ENCODE data around the gene PRKAG2. TPM values are rescaled to one million over a fixed set of nuclear protein-coding genes. Genes with fewer than 3 reads are reported as not detected.

PRKAG2 gene
- total RNA-seq, 2 experiments from 2014 or later: 16.9 to 18.7 TPM

- CTCF ChIA-PET: no interaction called here
- intact Hi-C loops (cut with micrococcal nuclease): no loop called here
These were observed 21.2 kb upstream of the PRKAG2 start for GRCh38 chr7:151897951-151898686.

GRCh38 chr7:151897161-151897731 lies 20.3 kb upstream of the PRKAG2 start:
- no peaks in the 10 kb centered on the region for H3K4me1 Mint-ChIP-seq (ENCODE audit: low read depth)
- no peak for DNase-seq
- H3K36me3 Mint-ChIP-seq (ENCODE audit: low read depth): no peaks in the 10 kb centered on the region
- peaks cover 4% of the 10 kb centered on the region for H3K27me3 Mint-ChIP-seq (ENCODE audit: low read depth)
- H3K27ac Mint-ChIP-seq: no peak overlapping the region
- intact Hi-C loops (cut with micrococcal nuclease): no loop called here
- CTCF ChIA-PET: interaction anchor here (0.5 kb wide), 1 partner anchor 290 kb away, joined by 5 read pairs; no protein-coding TSS in a partner anchor
- H3K9me3 Mint-ChIP-seq: no peaks in the 10 kb centered on the region
- H3K4me3 Mint-ChIP-seq: no peak overlapping the region

More at GRCh38 chr7:151897951-151898686, 21.2 kb upstream of the PRKAG2 start:
- H3K9me3 Mint-ChIP-seq: no peaks in the 10 kb centered on the region
- no peak overlapping the region for H3K27ac Mint-ChIP-seq
- H3K27me3 Mint-ChIP-seq (ENCODE audit: low read depth): peaks cover 4% of the 10 kb centered on the region
- no peaks in the 10 kb centered on the region for H3K36me3 Mint-ChIP-seq (ENCODE audit: low read depth)
- no peak overlapping the region for H3K4me3 Mint-ChIP-seq
- H3K4me1 Mint-ChIP-seq (ENCODE audit: low read depth): no peaks in the 10 kb centered on the region
- no peak for DNase-seq

- Mint-ChIP-seq H3K4me3 (no peak overlapping the region), H3K4me1 (ENCODE audit: low read depth) (no peaks in the 10 kb centered on the region), H3K27ac (no peak overlapping the region), H3K9me3 (no peaks in the 10 kb centered on the region), H3K27me3 (ENCODE audit: low read depth) (peaks cover 4% of the 10 kb centered on the region), H3K36me3 (ENCODE audit: low read depth) (no peaks in the 10 kb centered on the region)
- DNase-seq: no peak
- CTCF ChIA-PET: no interaction called here
- intact Hi-C loops (cut with micrococcal nuclease): no loop called here
These were observed 19.6 kb upstream of the PRKAG2 start for GRCh38 chr7:151896486-151896885.

DNA sequence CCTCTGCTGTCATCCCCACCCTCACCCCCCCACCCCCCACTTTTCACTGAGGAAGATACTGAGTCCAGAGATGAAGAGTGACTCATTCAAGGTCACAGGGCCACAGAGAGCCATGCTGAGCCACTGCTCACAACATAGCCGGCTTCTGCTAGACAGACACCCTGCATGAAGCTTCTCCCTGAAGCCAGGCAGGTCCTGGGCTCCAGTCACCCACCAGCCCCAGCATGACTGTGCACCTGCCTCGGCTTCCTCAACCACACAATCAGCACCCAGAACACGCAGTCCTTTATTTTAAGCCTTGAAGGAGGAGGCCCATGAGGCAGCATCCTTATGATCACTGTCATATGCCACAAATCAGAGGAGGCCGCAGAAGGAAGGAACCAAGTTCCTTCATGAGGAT lies 19.2 kb upstream of the PRKAG2 start:
- DNase-seq: no peak
- H3K27ac Mint-ChIP-seq: no peak overlapping the region
- CTCF ChIA-PET: no interaction called here
- H3K27me3 Mint-ChIP-seq (ENCODE audit: low read depth): peaks cover 4% of the 10 kb centered on the region
- intact Hi-C loops (cut with micrococcal nuclease): no loop called here
- H3K4me1 Mint-ChIP-seq (ENCODE audit: low read depth): no peaks in the 10 kb centered on the region
- no peaks in the 10 kb centered on the region for H3K9me3 Mint-ChIP-seq
- no peak overlapping the region for H3K4me3 Mint-ChIP-seq
- H3K36me3 Mint-ChIP-seq (ENCODE audit: low read depth): no peaks in the 10 kb centered on the region

DNA sequence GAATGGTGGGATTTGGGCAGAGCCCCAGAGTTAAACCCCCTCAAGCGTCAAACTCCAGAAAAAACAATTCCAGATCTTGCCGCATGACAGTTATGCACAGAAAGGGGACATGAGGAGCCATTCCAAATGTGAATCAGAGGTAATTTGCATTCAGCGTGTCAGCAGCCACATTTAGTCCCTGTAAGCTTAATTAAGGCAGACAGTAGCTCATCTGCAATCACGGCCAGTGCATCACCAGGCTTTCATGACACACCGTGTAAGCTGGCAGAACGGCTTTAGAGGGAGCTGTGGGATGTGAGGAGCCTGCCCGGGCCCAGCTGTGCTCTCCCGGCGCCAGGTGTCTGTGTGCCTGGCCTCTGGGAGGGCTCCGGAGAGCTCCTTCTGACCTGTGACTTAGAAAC lies 18.7 kb upstream of the PRKAG2 start:
- intact Hi-C loops (cut with micrococcal nuclease): no loop called here
- peaks cover 5% of the 10 kb centered on the region for H3K27me3 Mint-ChIP-seq (ENCODE audit: low read depth)
- DNase-seq: no peak

DNA sequence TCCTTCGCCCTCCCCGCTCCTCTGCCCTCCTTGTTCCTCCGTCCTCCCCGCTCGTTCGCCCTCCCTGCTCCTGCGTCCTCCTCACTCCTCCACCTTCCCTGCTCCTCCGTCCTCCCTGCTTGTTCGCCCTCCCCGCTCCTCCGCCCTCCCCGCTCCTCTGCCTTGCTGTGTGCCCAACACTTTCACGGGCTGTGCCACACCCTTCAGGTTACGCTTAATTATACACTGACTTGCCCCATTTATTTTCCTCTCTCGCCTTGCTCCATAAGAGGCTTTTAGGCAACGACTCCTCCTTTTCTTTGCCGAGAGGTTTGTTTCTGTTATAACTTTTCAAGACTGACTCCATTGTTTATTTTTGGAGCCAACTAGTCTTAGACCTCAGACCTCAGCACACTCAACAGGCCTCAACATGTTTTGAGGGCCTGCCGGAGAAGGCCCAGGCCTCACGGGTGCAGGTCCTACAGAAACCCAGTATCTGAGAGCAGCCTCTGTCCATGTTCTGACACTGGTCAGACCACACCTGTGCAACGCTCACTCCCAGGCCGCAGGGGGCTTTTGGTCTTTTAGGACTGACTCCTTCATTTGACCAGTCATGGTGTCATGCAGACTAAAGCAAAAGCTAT lies 18.2 kb upstream of the PRKAG2 start:
- H3K9me3 Mint-ChIP-seq: no peaks in the 10 kb centered on the region
- no peaks in the 10 kb centered on the region for H3K4me1 Mint-ChIP-seq (ENCODE audit: low read depth)
- H3K36me3 Mint-ChIP-seq (ENCODE audit: low read depth): no peaks in the 10 kb centered on the region
- intact Hi-C loops (cut with micrococcal nuclease): no loop called here
- H3K4me3 Mint-ChIP-seq: no peak overlapping the region
- peaks cover 7% of the 10 kb centered on the region for H3K27me3 Mint-ChIP-seq (ENCODE audit: low read depth)
- no peak overlapping the region for H3K27ac Mint-ChIP-seq
- DNase-seq: no peak
- CTCF ChIA-PET: no interaction called here

More for the DNA sequence above, 18.7 kb upstream of the PRKAG2 start:
- no peaks in the 10 kb centered on the region for H3K4me1 Mint-ChIP-seq (ENCODE audit: low read depth)
- H3K36me3 Mint-ChIP-seq (ENCODE audit: low read depth): no peaks in the 10 kb centered on the region
- H3K4me3 Mint-ChIP-seq: no peak overlapping the region
- CTCF ChIA-PET: no interaction called here
- H3K27ac Mint-ChIP-seq: no peak overlapping the region
- H3K9me3 Mint-ChIP-seq: no peaks in the 10 kb centered on the region

GRCh38 chr7:151894111-151895007 lies 17.4 kb upstream of the PRKAG2 start:
- no peak for DNase-seq
- Mint-ChIP-seq H3K36me3 (ENCODE audit: low read depth) (no peaks in the 10 kb centered on the region), H3K4me3 (no peak overlapping the region), H3K27ac (no peak overlapping the region), H3K27me3 (ENCODE audit: low read depth) (peaks cover 4% of the 10 kb centered on the region), H3K4me1 (ENCODE audit: low read depth) (no peaks in the 10 kb centered on the region), H3K9me3 (no peaks in the 10 kb centered on the region)
- intact Hi-C loops (cut with micrococcal nuclease): no loop called here
- CTCF ChIA-PET: interaction anchor here (2.3 kb wide), 1 partner anchor 112 kb away, joined by 6 read pairs; no protein-coding TSS in a partner anchor

GRCh38 chr7:151893405-151893923 lies 16.5 kb upstream of the PRKAG2 start:
- Mint-ChIP-seq H3K4me1 (ENCODE audit: low read depth) (no peaks in the 10 kb centered on the region), H3K27me3 (ENCODE audit: low read depth) (peaks cover 3% of the 10 kb centered on the region), H3K4me3 (no peak overlapping the region), H3K27ac (no peak overlapping the region), H3K36me3 (ENCODE audit: low read depth) (no peaks in the 10 kb centered on the region), H3K9me3 (no peaks in the 10 kb centered on the region)
- CTCF ChIA-PET: interaction anchor here (2.3 kb wide), 1 partner anchor 111 kb away, joined by 6 read pairs; no protein-coding TSS in a partner anchor
- DNase-seq: no peak
- intact Hi-C loops (cut with micrococcal nuclease): no loop called here

GRCh38 chr7:151891753-151892152 lies 14.8 kb upstream of the PRKAG2 start:
- CTCF ChIA-PET: no interaction called here
- Mint-ChIP-seq H3K36me3 (ENCODE audit: low read depth) (no peaks in the 10 kb centered on the region), H3K4me1 (ENCODE audit: low read depth) (no peaks in the 10 kb centered on the region), H3K4me3 (no peak overlapping the region), H3K27ac (no peak overlapping the region), H3K27me3 (ENCODE audit: low read depth) (peaks cover 7% of the 10 kb centered on the region), H3K9me3 (no peaks in the 10 kb centered on the region)
- no peak for DNase-seq
- intact Hi-C loops (cut with micrococcal nuclease): no loop called here

- no peak for DNase-seq
- Mint-ChIP-seq H3K4me3 (no peak overlapping the region), H3K4me1 (ENCODE audit: low read depth) (no peaks in the 10 kb centered on the region), H3K27ac (no peak overlapping the region), H3K36me3 (ENCODE audit: low read depth) (no peaks in the 10 kb centered on the region), H3K9me3 (no peaks in the 10 kb centered on the region), H3K27me3 (ENCODE audit: low read depth) (peaks cover 9% of the 10 kb centered on the region)
- CTCF ChIA-PET: no interaction called here
- intact Hi-C loops (cut with micrococcal nuclease): no loop called here
These were observed 14.3 kb upstream of the PRKAG2 start for GRCh38 chr7:151891182-151891581.

DNA sequence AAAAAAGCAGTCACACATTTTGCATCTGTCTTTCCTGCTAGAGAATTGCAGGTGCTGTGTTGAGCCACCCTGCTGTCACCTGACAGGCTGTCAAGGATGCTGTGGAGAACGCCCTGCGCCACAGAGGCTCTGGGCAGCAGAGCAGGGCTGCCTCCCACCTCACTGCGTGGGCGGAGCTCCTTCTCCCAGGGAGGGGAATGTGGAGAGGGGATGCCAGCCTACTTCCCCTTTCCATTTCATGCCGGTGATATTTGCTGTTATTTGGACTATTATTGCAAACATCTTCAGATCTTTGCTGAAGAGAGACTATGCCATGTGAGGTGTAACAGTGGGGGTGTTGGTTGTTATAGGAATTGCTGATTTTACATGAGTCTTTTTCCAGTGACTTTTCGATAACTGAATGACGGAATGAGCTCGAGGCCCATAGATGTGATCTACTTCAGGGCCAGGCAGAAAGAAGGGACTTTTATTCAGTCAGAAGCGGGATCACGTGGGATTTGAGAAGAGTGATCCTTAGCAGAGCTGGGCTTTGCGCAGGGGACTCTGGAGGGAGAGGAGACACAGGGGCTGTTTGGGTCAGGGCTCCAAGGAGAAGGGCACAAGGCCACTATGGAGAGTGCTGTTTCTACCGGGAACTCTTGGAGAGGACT lies 13.6 kb upstream of the PRKAG2 start:
- H3K27me3 Mint-ChIP-seq (ENCODE audit: low read depth): peaks cover 9% of the 10 kb centered on the region
- no peak overlapping the region for H3K27ac Mint-ChIP-seq
- intact Hi-C loops (cut with micrococcal nuclease): no loop called here
- no peak overlapping the region for H3K4me3 Mint-ChIP-seq
- H3K4me1 Mint-ChIP-seq (ENCODE audit: low read depth): no peaks in the 10 kb centered on the region
- CTCF ChIA-PET: no interaction called here
- no peak for DNase-seq
- no peaks in the 10 kb centered on the region for H3K9me3 Mint-ChIP-seq
- no peaks in the 10 kb centered on the region for H3K36me3 Mint-ChIP-seq (ENCODE audit: low read depth)
